Spleen (tissue), 11 donors: ENCODE data around the gene ZDHHC24. TPM values are rescaled to one million over a fixed set of nuclear protein-coding genes. Genes with fewer than 3 reads are reported as not detected.
A peak's percentile ranks its signal among the peaks of the same experiment; 100 is the strongest.
"Not testable (repeated sequence)": the region's sequence is repeated elsewhere in the genome, so short reads cannot be mapped to it uniquely, and the experiment has no call there.

Experiments
- DNase-seq: peaks from one replicate; pipeline ENCODE4 v3.0.0-alpha.2; 2020
- H3K27ac ChIP-seq, 8 donors: fragments of 200-600 bp; sonication (generic) in 7 of 8; 1 replicate in 4 of 8; 2 replicates in 4 of 8; pipeline versions ENCODE4 v1.5.0 to v1.8.0; 2016 to 2021; ENCODE audit warnings: inconsistent platforms in 4 of 8, mild to moderate bottlenecking in 4 of 8, moderate library complexity in 1 of 8
- H3K27me3 ChIP-seq, 7 donors: fragments of 200-600 bp; sonication (generic) in 6 of 7; replicated peaks in 1 of 7; 1 replicate in 4 of 7; 2 replicates in 3 of 7; pipeline versions ENCODE4 v1.5.0 to v1.8.0; 2016 to 2021; ENCODE audit warnings: inconsistent platforms in 3 of 7, mild to moderate bottlenecking in 1 of 7
- H3K36me3 ChIP-seq, 6 donors: fragments of 200-600 bp; sonication (generic) in 5 of 6; 1 replicate in 4 of 6; 2 replicates in 2 of 6; pipeline versions ENCODE4 v1.5.0 to v1.8.0; 2016 to 2021; ENCODE audit warnings: inconsistent platforms in 2 of 6
- H3K4me1 ChIP-seq, 6 donors: fragments of 200-600 bp; sonication (generic) in 5 of 6; 1 replicate in 3 of 6; 2 replicates in 3 of 6; pipeline versions ENCODE4 v1.5.0 to v1.8.0; 2016 to 2021; ENCODE audit warnings: inconsistent platforms in 3 of 6
- H3K4me3 ChIP-seq, 8 donors: fragments of 200-600 bp; sonication (generic) in 7 of 8; 1 replicate in 4 of 8; 2 replicates in 4 of 8; pipeline versions ENCODE4 v1.5.0 to v1.8.0; 2016 to 2021; ENCODE audit warnings: inconsistent platforms in 4 of 8, mild to moderate bottlenecking in 4 of 8, moderate library complexity in 2 of 8
- H3K9me3 ChIP-seq, 8 donors: fragments of 200-600 bp; sonication (generic) in 7 of 8; 1 replicate in 4 of 8; 2 replicates in 4 of 8; pipeline versions ENCODE4 v1.5.0 to v1.8.0; 2016 to 2021; ENCODE audit warnings: inconsistent platforms in 4 of 8
- POLR2A ChIP-seq, 3 donors: fragments of 450-650 bp; IDR thresholded peaks; one replicate each; pipeline ENCODE4 v1.5.1; 2017; ENCODE audit warnings: antibody characterized with exemption in 3 of 3, mild to moderate bottlenecking in 1 of 3
- POLR2AphosphoS5 ChIP-seq, 3 donors: sonication (generic); formaldehyde crosslinking; IDR thresholded peaks; one replicate each; pipeline ENCODE4 v1.5.1; 2017; ENCODE audit warnings: antibody characterized with exemption in 3 of 3
- WGBS, 5 donors: extraction: QIAGEN DNeasy Blood & Tissue Kit in 3 of 5; methylation state at CpG; one replicate each; pipeline versions ENCODE4 v1.1.5 to v1.1.7; 2013 to 2018; 5-methylcytosine and 5-hydroxymethylcytosine counted together
- intact Hi-C: fragments of 100-400 bp; cut with DNase I; formaldehyde crosslinking; loops from one replicate; pipeline ENCODE4 v1.15.0; 2023; ENCODE audit warnings: low total_unique reads
- polyA plus RNA-seq, 3 donors: library from polyadenylated mRNA; stranded (reverse); fragments of 200-250 nt; gene quantifications; one replicate each; pipeline ENCODE4 v1.2.1, GENCODE V29; 2013
- total RNA-seq, 7 donors: library from RNA; depleted of rRNA in 3 of 7; stranded (reverse); fragments of >200 nt in 3 of 7; fragmentation: NEBNext Ultra II Directional in 4 of 7; extraction: Animal tissue kit (Norgen Biotek cat#: 25700) in 4 of 7; gene quantifications; one replicate each; pipeline versions ENCODE4 v1.1.0 to v1.2.1, GENCODE V29; 2016 to 2021
- TF ChIP-seq, protein P1 (sequence below), 11 experiments: fragments of 200-600 bp in 7 of 11; fragments of 450-650 bp in 4 of 11; sonication (generic) in 4 of 11; IDR thresholded peaks in 8 of 11; conservative IDR thresholded peaks in 3 of 11; 1 replicate in 7 of 11; 2 replicates in 4 of 11; pipeline versions ENCODE4 v1.4.0 to v1.8.0; 2016 to 2021; ENCODE audit warnings: antibody characterized with exemption in 11 of 11, inconsistent platforms in 4 of 11, mild to moderate bottlenecking in 1 of 11
- donor health status: healthy with polysubstance abuse.
- donor health status: DM: no; HTN: no; CAD: no; lungs with moderate emphysema.
- donor health status: DM: no; HTN: no; CAD: no.
- donor health status: Bipolar disorder and iron deficiency.
- donor health status: healthy.
- donor health status: DM: no; HTN: no; CAD: no.
- donor health status: DM: yes; HTN: yes; CAD: no.

ZDHHC24 gene
- total and polyA plus RNA-seq, 10 donors: 9.1 to 25.7 (median 21.1) TPM

DNA sequence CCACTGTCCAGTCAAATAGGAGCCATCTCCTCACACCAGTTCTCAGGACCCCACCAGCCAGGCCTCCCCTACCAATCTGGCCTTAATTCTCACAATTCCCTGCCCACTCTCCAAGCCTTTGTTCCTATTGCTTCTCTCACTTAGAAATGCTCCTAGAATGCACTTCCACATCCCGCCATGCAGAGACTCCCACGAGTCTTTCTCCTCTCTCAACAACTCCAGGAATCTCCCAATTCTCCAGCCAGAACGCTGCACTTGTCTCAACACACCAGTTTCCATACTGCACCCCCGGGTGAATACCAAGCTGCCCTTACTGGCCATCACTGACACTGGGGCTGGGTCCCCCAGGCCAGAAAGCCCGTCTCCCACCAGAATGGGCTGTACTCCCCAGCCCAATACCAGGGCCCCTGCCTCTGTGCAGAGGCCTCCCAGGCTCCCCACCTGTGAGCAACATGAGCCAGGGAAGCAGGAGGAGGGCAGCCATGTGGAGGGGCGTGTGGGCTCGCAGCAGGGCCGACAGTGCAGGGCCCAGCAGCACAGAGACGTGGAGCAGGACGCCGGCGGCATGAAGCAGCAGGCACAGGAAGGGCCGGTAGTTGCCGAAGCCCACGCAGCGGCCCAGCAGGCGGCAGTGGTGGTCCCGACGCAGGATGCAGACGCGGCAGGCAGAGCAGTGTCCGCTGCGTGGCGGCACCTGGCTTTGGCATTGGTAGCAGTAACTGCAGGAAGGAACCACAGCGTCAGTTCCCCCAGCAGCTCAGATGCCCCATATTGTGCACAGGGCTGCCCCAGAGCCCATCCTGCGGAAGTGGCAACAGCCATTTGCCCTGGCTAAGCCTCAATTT is 2.4 kb downstream of the ZDHHC24 start:
- Histone ChIP-seq H3K9me3 (no peaks in the 10 kb centered on the region), H3K27me3 (peaks cover 0 to 8% (median 0%) of the 10 kb centered on the region in 7 donors), H3K36me3 (peaks cover 0 to 50% (median 41%) of the 10 kb centered on the region in 6 donors), H3K4me3 (peak overlapping the region in 6 of 8 donors; percentile 2 to 88 (median 20)), H3K4me1 (peaks cover 25 to 59% (median 44%) of the 10 kb centered on the region in 6 donors), H3K27ac (peak overlapping the region; percentile 76 to 92 (median 86))
- DNase-seq: peak; percentile 95
- peak; percentile 84 to 89 (median 85) for TF ChIP-seq POLR2AphosphoS5 (IDR thresholded peaks at IDR 0.05)
- TF ChIP-seq, protein P1, sequence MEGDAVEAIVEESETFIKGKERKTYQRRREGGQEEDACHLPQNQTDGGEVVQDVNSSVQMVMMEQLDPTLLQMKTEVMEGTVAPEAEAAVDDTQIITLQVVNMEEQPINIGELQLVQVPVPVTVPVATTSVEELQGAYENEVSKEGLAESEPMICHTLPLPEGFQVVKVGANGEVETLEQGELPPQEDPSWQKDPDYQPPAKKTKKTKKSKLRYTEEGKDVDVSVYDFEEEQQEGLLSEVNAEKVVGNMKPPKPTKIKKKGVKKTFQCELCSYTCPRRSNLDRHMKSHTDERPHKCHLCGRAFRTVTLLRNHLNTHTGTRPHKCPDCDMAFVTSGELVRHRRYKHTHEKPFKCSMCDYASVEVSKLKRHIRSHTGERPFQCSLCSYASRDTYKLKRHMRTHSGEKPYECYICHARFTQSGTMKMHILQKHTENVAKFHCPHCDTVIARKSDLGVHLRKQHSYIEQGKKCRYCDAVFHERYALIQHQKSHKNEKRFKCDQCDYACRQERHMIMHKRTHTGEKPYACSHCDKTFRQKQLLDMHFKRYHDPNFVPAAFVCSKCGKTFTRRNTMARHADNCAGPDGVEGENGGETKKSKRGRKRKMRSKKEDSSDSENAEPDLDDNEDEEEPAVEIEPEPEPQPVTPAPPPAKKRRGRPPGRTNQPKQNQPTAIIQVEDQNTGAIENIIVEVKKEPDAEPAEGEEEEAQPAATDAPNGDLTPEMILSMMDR (IDR thresholded peaks at IDR 0.05 in 8 of 11, conservative IDR thresholded peaks at IDR 0.05 in 3 of 11): peak in 10 of 11 experiments; percentile 50 to 77 (median 69)
- no peak for TF ChIP-seq POLR2A (IDR thresholded peaks at IDR 0.05)
- intact Hi-C loops: no loop called here
- WGBS, 5 donors: 18 to 38% (median 26%) methylated on average over 19 to 26 of the region's 26 CpGs

DNA sequence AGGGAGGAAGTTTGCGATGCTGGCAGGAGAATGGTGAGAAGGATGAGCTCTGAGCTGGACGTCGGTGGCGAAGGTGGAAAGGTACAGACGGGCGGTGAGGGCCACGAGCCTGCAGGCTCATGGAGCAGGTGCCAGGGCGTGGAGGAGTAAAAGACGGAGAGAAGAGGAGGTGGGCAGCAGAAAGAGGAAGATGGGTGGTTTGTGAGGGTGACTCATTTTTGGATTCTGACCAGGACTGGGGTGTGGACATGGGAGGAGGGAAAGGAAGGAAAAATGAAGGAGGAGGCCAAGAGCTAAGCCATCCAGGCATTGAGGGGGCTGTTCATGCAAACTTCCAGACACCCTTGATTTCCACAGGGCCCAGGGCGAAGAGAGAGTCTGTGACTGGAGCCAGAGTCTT is 3.5 kb downstream of the ZDHHC24 start:
- Histone ChIP-seq H3K27ac (peak overlapping the region in 1 of 8 donors; percentile 92), H3K27me3 (peaks cover 0 to 8% (median 0%) of the 10 kb centered on the region in 7 donors), H3K4me1 (peaks cover 25 to 56% (median 44%) of the 10 kb centered on the region in 6 donors), H3K4me3 (no peak overlapping the region), H3K36me3 (peaks cover 0 to 60% (median 45%) of the 10 kb centered on the region in 6 donors), H3K9me3 (no peaks in the 10 kb centered on the region)
- intact Hi-C loops: no loop called here
- TF ChIP-seq POLR2A (IDR thresholded peaks at IDR 0.05): no peak
- no peak for TF ChIP-seq POLR2AphosphoS5 (IDR thresholded peaks at IDR 0.05)
- TF ChIP-seq, protein P1 (IDR thresholded peaks at IDR 0.05 in 8 of 11, conservative IDR thresholded peaks at IDR 0.05 in 3 of 11): no peak
- 65 to 92% (median 77%) methylated on average over 10 of the region's 10 CpGs for WGBS, 5 donors
- DNase-seq: no peak

DNA sequence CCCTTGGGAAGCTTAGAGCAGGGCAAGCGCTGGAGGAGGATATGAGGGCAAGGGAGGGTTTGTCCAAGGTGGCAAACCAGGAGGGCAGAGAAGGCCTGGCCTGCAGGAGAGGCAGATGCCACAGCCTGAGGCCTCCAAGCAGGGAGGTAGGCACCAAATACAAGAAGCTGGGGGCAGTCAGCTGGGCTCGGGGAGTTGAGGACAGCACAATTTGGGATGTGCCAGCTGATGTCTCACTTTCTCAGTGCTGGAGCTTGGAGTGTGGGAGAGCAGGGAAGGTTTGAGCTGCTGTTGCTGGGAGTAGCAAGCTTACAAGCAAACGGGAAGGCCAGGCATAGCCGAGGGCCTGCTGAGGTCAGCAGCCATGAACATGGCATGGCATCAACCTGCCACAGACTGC is 4.0 kb downstream of the ZDHHC24 start:
- intact Hi-C loops: no loop called here
- Histone ChIP-seq H3K9me3 (no peaks in the 10 kb centered on the region), H3K36me3 (peaks cover 0 to 65% (median 47%) of the 10 kb centered on the region in 6 donors), H3K4me3 (no peak overlapping the region), H3K4me1 (peaks cover 25 to 52% (median 40%) of the 10 kb centered on the region in 6 donors), H3K27ac (no peak overlapping the region), H3K27me3 (peaks cover 0 to 5% (median 0%) of the 10 kb centered on the region in 7 donors)
- TF ChIP-seq POLR2AphosphoS5 (IDR thresholded peaks at IDR 0.05) (no peak), POLR2A (IDR thresholded peaks at IDR 0.05) (no peak)
- TF ChIP-seq, protein P1 (IDR thresholded peaks at IDR 0.05 in 8 of 11, conservative IDR thresholded peaks at IDR 0.05 in 3 of 11): no peak
- whole genome bisulfite sequencing, 5 donors: 79 to 94% (median 84%) methylated on average over 4 of the region's 4 CpGs
- DNase-seq: no peak

DNA sequence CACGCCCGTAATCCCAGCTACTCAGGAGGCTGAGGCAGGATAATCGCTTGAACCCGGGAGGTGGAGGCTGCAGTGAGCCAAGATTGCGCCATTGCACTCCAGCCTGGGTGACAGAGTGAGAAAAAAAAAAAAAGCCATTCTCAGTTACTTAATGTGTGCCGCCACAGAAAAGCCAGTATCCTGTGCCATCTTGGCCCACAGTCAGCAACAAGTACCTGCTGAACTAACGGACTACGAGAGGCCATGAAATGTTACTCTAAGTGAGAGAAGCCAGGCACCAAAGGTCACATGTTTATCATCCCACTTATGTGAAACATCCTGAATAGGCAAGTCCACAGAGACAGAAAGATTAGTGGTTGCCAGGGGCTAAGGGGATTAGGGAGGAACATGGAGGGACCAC is 5.2 kb downstream of the ZDHHC24 start:
- intact Hi-C loops, H3K4me3 ChIP-seq, H3K27ac ChIP-seq, H3K27me3 ChIP-seq, H3K9me3 ChIP-seq, DNase-seq: not testable (repeated sequence)
- 64 to 87% (median 75%) methylated on average over 6 to 8 of the region's 8 CpGs for WGBS, 5 donors
- H3K36me3 ChIP-seq: peaks cover 0 to 78% (median 59%) of the 10 kb centered on the region in 6 donors
- H3K4me1 ChIP-seq: peaks cover 20 to 41% (median 32%) of the 10 kb centered on the region in 6 donors
